ENCODE measurements around the gene CACNG1. TPM values are rescaled to one million over a fixed set of nuclear protein-coding genes. Genes with fewer than 3 reads are reported as not detected.
"Not testable (repeated sequence)": the region's sequence is repeated elsewhere in the genome, so short reads cannot be mapped to it uniquely, and the experiment has no call there.

CACNG1 gene
- total RNA-seq, 2 donors from 2014 or later: not detected

DNA sequence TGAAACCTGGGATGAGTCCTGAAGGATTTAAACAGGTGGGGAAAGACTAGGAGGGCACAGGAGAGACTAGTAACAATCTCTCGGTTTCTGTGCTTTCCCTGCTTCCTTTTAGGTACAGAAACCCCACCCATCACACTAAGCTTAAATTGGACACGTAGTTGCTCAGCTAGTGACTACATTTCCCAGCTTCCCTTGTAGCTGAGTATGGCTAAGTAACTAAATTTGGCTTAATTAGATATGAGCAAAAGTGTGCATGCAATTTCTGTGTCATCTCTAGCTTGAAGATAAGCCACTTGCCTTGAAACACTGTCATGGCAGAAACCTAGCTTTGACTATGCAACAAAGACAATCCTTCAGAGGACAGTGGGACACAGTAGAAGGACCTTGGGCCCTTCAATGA, 36.5 kb downstream of the CACNG1 start:
- Histone ChIP-seq H3K9me3 (no peaks in the 10 kb centered on the region), H3K27me3 (no peaks in the 10 kb centered on the region), H3K4me3 (no peak overlapping the region), H3K27ac (no peak overlapping the region), H3K4me1 (no peaks in the 10 kb centered on the region), H3K36me3 (no peaks in the 10 kb centered on the region), H3K9ac (ENCODE audit: low read depth in 2 of 2, low read length in 2 of 2) (no peak overlapping the region)
- DNase-seq: no peak
- TF ChIP-seq CTCF (IDR thresholded peaks at IDR 0.05): no peak
- intact Hi-C loops (cut with DNase I): no loop called here

DNA sequence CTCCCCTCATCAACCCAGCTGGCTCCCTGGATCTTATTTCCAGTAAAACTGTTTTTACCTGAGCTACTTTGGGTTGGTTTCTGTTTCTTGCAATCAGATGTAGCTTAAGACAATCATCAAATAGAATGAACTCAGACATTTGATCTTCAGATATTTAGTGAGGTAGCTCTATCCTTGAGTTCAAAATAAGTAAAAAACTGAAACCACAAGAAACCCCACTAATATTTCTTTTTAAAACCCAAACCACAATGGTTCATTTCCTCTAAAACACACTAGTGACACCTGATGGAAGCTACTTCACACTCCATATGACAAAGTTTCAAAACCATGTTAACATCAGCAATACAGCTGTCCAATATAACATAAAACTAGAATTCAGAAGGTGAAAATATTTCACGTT, 37.8 kb downstream of the CACNG1 start:
- H3K4me1 ChIP-seq: no peaks in the 10 kb centered on the region
- TF ChIP-seq CTCF (IDR thresholded peaks at IDR 0.05): no peak
- no peaks in the 10 kb centered on the region for H3K36me3 ChIP-seq
- no peaks in the 10 kb centered on the region for H3K27me3 ChIP-seq
- no peak overlapping the region for H3K27ac ChIP-seq
- no peaks in the 10 kb centered on the region for H3K9me3 ChIP-seq
- DNase-seq: no peak
- H3K4me3 ChIP-seq: no peak overlapping the region
- intact Hi-C loops (cut with DNase I): no loop called here
- H3K9ac ChIP-seq (ENCODE audit: low read depth in 2 of 2, low read length in 2 of 2): no peak overlapping the region

DNA sequence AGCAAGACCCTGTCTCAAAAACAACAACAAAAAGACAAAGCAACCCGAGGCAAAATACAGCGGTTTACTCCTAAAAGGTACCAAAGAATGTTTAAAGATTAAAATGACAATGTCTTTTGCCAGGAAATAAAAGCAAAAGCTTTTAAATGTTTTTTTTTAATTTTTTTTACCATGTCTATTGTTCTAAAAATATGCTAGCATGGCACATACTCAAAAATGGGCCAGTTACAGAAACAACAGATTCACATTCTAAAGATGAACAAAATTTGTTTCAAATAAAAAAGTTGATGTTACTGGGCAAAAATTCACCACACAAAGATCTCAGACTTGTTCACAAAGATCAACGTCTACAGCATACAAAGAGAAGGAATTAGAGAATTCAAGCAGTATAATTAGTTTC, 41.1 kb downstream of the CACNG1 start:
- intact Hi-C loops (cut with DNase I): no loop called here
- Histone ChIP-seq H3K27ac (no peak overlapping the region), H3K9me3 (no peaks in the 10 kb centered on the region), H3K36me3 (no peaks in the 10 kb centered on the region), H3K4me3 (no peak overlapping the region), H3K9ac (ENCODE audit: low read depth in 2 of 2, low read length in 2 of 2) (no peak overlapping the region), H3K27me3 (no peaks in the 10 kb centered on the region), H3K4me1 (no peaks in the 10 kb centered on the region)
- no peak for TF ChIP-seq CTCF (IDR thresholded peaks at IDR 0.05)
- DNase-seq: no peak

- no peaks in the 10 kb centered on the region for H3K36me3 ChIP-seq
- H3K9me3 ChIP-seq: no peaks in the 10 kb centered on the region
- no peak overlapping the region for H3K27ac ChIP-seq
- H3K4me1 ChIP-seq: no peaks in the 10 kb centered on the region
- TF ChIP-seq CTCF (IDR thresholded peaks at IDR 0.05): no peak
- H3K27me3 ChIP-seq: no peaks in the 10 kb centered on the region
- no peak overlapping the region for H3K4me3 ChIP-seq
- intact Hi-C loops (cut with DNase I): no loop called here
- no peak overlapping the region for H3K9ac ChIP-seq (ENCODE audit: low read depth in 2 of 2, low read length in 2 of 2)
- DNase-seq: no peak
Observed at GRCh38 chr17:67088639-67089038, 44.3 kb downstream of the CACNG1 start.

- H3K27ac ChIP-seq: no peak overlapping the region
- no peaks in the 10 kb centered on the region for H3K9me3 ChIP-seq
- no peak overlapping the region for H3K9ac ChIP-seq (ENCODE audit: low read depth in 2 of 2, low read length in 2 of 2)
- H3K4me3 ChIP-seq: no peak overlapping the region
- intact Hi-C loops (cut with DNase I): no loop called here
- H3K27me3 ChIP-seq: no peaks in the 10 kb centered on the region
- no peaks in the 10 kb centered on the region for H3K36me3 ChIP-seq
- no peak for TF ChIP-seq CTCF (IDR thresholded peaks at IDR 0.05)
- DNase-seq: no peak
- H3K4me1 ChIP-seq: no peaks in the 10 kb centered on the region
Observed at GRCh38 chr17:67090341-67090740, 46.0 kb downstream of the CACNG1 start.

DNA sequence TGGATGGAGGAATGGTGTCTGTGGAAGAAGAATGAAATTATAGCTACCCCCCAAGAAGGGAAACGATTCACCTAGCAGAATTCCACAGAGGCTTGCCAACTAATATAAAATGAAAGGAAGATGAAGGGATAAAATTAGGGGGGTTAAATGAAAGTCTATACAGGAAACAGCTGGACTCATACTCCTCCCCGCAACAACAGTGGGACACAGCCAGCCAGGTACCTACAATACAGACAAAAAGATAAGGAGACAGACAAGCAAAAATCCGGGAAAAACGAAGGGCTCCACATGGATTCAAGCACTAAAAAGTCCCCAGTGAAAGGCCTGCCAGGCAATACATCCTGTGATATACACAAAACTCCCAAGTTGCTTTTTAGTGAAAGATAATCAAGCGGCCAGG, 47.9 kb downstream of the CACNG1 start:
- no peaks in the 10 kb centered on the region for H3K27me3 ChIP-seq
- no peak for DNase-seq
- H3K9ac ChIP-seq (ENCODE audit: low read depth in 2 of 2, low read length in 2 of 2): no peak overlapping the region
- H3K4me1 ChIP-seq: no peaks in the 10 kb centered on the region
- intact Hi-C loops (cut with DNase I): no loop called here
- H3K27ac ChIP-seq: no peak overlapping the region
- H3K9me3 ChIP-seq: no peaks in the 10 kb centered on the region
- TF ChIP-seq CTCF (IDR thresholded peaks at IDR 0.05): no peak
- no peak overlapping the region for H3K4me3 ChIP-seq
- H3K36me3 ChIP-seq: no peaks in the 10 kb centered on the region

GRCh38 chr17:67092710-67093109, 48.4 kb downstream of the CACNG1 start:
- H3K4me3 ChIP-seq; H3K4me1 ChIP-seq; H3K9ac ChIP-seq (ENCODE audit: low read depth in 2 of 2, low read length in 2 of 2); H3K27ac ChIP-seq; H3K27me3 ChIP-seq; intact Hi-C loops (cut with DNase I); DNase-seq; H3K9me3 ChIP-seq; H3K36me3 ChIP-seq: not testable (repeated sequence)
